Right lung (tissue), 5 donors: Measurements from ENCODE around the gene OR6B3. TPM values are rescaled to one million over a fixed set of nuclear protein-coding genes. Genes with fewer than 3 reads are reported as not detected.

Experiments
- polyA plus RNA-seq, 5 donors: library from polyadenylated mRNA; unstranded; fragments of 120-200 nt; gene quantifications; one replicate each; pipeline versions ENCODE4 v1.2.1 to v1.2.3, GENCODE V29; 2013; ENCODE audit warnings: inconsistent platforms in 1 of 5, low replicate concordance in 1 of 5; ENCODE audit not compliant: insufficient read length in 5 of 5, insufficient read depth in 1 of 5

The OR6B3 gene
- polyA plus RNA-seq, 5 donors, result not detected

Other genes with a start within 250 kb of the OR6B3 start
- gene NDUFA10, start 28.2 kb downstream of the OR6B3 start, polyA plus RNA-seq, result 100 to 1,000 TPM in 2 of 5 donors, 10 to 100 TPM in 3; 90.6 to 112 (median 97.2) TPM
- not detected for gene OR6B2, start 23.1 kb downstream of the OR6B3 start, polyA plus RNA-seq
- 100 to 1,000 TPM in 1 of 5 donors, 10 to 100 TPM in 4; 49.0 to 116 (median 72.5) TPM for gene COPS9, start 82.8 kb upstream of the OR6B3 start, polyA plus RNA-seq
- not detected for gene OTOS, start 87.1 kb upstream of the OR6B3 start, polyA plus RNA-seq